ENCODE measurements around the gene GOLT1B. TPM values are rescaled to one million over a fixed set of nuclear protein-coding genes. Genes with fewer than 3 reads are reported as not detected.
"Not testable (repeated sequence)": the region's sequence is repeated elsewhere in the genome, so short reads cannot be mapped to it uniquely, and the experiment has no call there.

Gene GOLT1B
- 28.2 TPM for polyA plus RNA-seq
- long read RNA-seq, donor 1, transcript GOLT1B-201 (5 exons, 3,227 nt), result major isoform, 5 of 5 reads
- long read RNA-seq, donor 1, partial matches to known transcripts, result 0 of 5 reads
- long read RNA-seq, donor 1, other reads (novel, unspliced or antisense), result 0 of 5 reads
- long read RNA-seq, donor 2, transcript GOLT1B-201 (5 exons, 3,227 nt), result major isoform, 5 of 6 reads
- long read RNA-seq, donor 2, partial matches to known transcripts, result 0 of 6 reads
- long read RNA-seq, donor 2, other reads (novel, unspliced or antisense), result 0 of 6 reads
- long read RNA-seq, donor 3, result 0 reads
- long read RNA-seq, donor 4, partial matches to known transcripts, result 0 of 2 reads
- long read RNA-seq, donor 4, other reads (novel, unspliced or antisense), result 0 of 2 reads
- long read RNA-seq, donor 5, transcript GOLT1B-201 (5 exons, 3,227 nt), result major isoform, 5 of 6 reads
- long read RNA-seq, donor 5, partial matches to known transcripts, result 0 of 6 reads
- long read RNA-seq, donor 5, other reads (novel, unspliced or antisense), result 0 of 6 reads
- long read RNA-seq, donor 6, transcript GOLT1B-201 (5 exons, 3,227 nt), result major isoform, 14 of 16 reads
- long read RNA-seq, donor 6, partial matches to known transcripts, result 0 of 16 reads
- long read RNA-seq, donor 6, other reads (novel, unspliced or antisense), result 0 of 16 reads
- long read RNA-seq, donor 7, transcript GOLT1B-201 (5 exons, 3,227 nt), result major isoform, 6 of 6 reads
- long read RNA-seq, donor 7, partial matches to known transcripts, result 0 of 6 reads
- long read RNA-seq, donor 7, other reads (novel, unspliced or antisense), result 0 of 6 reads
- long read RNA-seq, donor 8, transcript GOLT1B-201 (5 exons, 3,227 nt), result major isoform, 15 of 15 reads
- long read RNA-seq, donor 8, partial matches to known transcripts, result 0 of 15 reads
- long read RNA-seq, donor 8, other reads (novel, unspliced or antisense), result 0 of 15 reads
- long read RNA-seq, donor 9, transcript GOLT1B-201 (5 exons, 3,227 nt), result major isoform, 11 of 11 reads
- long read RNA-seq, donor 9, partial matches to known transcripts, result 0 of 11 reads
- long read RNA-seq, donor 9, other reads (novel, unspliced or antisense), result 0 of 11 reads
- long read RNA-seq, donor 10, transcript GOLT1B-201 (5 exons, 3,227 nt), result major isoform, 9 of 11 reads
- long read RNA-seq, donor 10, partial matches to known transcripts, result 0 of 11 reads
- long read RNA-seq, donor 10, other reads (novel, unspliced or antisense), result 0 of 11 reads
- long read RNA-seq, donor 11, transcript GOLT1B-201 (5 exons, 3,227 nt), result major isoform, 9 of 9 reads
- long read RNA-seq, donor 11, partial matches to known transcripts, result 0 of 9 reads
- long read RNA-seq, donor 11, other reads (novel, unspliced or antisense), result 0 of 9 reads

- Histone ChIP-seq H3K9me3 (ENCODE audit: control insufficient read depth, low read depth, low read length) (no peaks in the 10 kb centered on the region), H3K27ac (ENCODE audit: low read length) (peak within 1 kb of the TSS; percentile 77), H3K36me3 (ENCODE audit: control insufficient read depth, insufficient read depth, low read length) (peaks cover 16% of the 10 kb centered on the region), H3K27me3 (ENCODE audit: control insufficient read depth, insufficient read depth, low read length) (no peaks in the 10 kb centered on the region), H3K4me1 (ENCODE audit: control insufficient read depth, insufficient read depth, low read length) (peaks cover 12% of the 10 kb centered on the region), H3K4me3 (ENCODE audit: low read length) (peak within 1 kb of the TSS; percentile 94)
- peak; percentile 96 to 97 for DNase-seq
- no CpG with 5 or more reads among the region's 61 CpGs for WGBS (ENCODE audit: insufficient coverage, low lambda C conversion rate)
These were observed at the start of gene GOLT1B, which contains the start of gene RECQL for GRCh38 chr12:21501258-21502163. Gene GOLT1B, plus strand, starts transcription at chr12:21501789. Its CDS starts 135 bp downstream, at chr12:21501924. Gene RECQL, minus strand, starts transcription at chr12:21501635. Its CDS starts 2,065 bp downstream, at chr12:21499570.

DNA sequence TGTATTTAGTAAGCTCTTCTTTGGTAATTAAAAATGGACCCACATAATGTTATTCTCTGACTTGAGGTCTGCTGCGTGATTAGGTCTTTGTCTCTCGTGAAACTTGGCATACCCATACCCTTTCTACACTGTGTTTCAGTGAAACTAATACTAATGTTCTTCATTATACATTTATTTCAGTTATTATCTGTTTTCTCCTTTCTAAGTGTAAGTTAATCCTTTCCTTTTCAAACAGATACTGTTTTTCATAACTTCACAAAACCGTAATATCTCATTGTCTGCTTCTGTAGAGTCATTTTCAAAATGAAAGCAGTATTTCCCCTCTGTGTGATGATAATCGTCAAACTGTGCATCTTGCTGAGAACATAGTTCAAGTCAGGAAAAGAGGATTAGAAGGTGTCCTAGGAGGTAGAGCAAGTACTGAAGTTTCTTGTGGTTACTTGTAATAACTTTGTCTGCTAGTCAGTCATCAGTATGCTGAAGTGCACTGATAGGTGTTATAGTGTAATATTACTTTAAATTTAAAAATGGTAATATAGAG lies 48.2 kb upstream of the GOLT1B start:
- no peak for DNase-seq
- Histone ChIP-seq H3K27me3 (ENCODE audit: control insufficient read depth, insufficient read depth, low read length) (no peaks in the 10 kb centered on the region), H3K36me3 (ENCODE audit: control insufficient read depth, insufficient read depth, low read length) (peaks cover 33% of the 10 kb centered on the region), H3K27ac (ENCODE audit: low read length) (no peak overlapping the region), H3K4me1 (ENCODE audit: control insufficient read depth, insufficient read depth, low read length) (no peaks in the 10 kb centered on the region), H3K9me3 (ENCODE audit: control insufficient read depth, low read depth, low read length) (no peaks in the 10 kb centered on the region), H3K4me3 (ENCODE audit: low read length) (no peak overlapping the region)
- WGBS (ENCODE audit: insufficient coverage, low lambda C conversion rate), result 100% methylated on average over 3 of the region's 4 CpGs

DNA sequence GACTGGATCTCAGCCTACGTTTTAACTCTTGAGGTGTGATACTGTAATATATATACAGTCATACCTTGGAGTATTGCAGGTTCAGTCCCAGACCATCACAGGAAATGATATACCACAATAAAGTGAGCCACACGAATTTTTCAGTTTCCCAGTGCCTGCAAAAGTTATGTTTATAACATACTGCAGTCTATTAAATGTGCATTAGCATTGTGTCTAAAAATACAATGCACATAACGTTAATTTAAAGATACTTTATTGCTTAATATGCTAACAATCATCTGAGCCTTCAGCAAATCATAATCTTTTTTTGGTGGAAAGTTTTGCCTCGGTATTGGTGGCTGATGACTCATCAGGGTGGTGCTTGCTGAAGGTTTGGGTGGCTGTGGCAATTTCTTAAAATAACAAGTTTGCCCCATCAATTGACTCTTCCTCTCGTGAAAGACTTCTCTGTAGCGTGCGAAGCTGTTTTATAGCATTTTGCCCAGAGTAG lies 45.3 kb upstream of the GOLT1B start:
- WGBS (ENCODE audit: insufficient coverage, low lambda C conversion rate), result no CpG with 5 or more reads among the region's 7 CpGs
- Histone ChIP-seq H3K27me3 (ENCODE audit: control insufficient read depth, insufficient read depth, low read length) (no peaks in the 10 kb centered on the region), H3K4me1 (ENCODE audit: control insufficient read depth, insufficient read depth, low read length) (no peaks in the 10 kb centered on the region), H3K9me3 (ENCODE audit: control insufficient read depth, low read depth, low read length) (no peaks in the 10 kb centered on the region), H3K27ac (ENCODE audit: low read length) (no peak overlapping the region), H3K4me3 (ENCODE audit: low read length) (no peak overlapping the region), H3K36me3 (ENCODE audit: control insufficient read depth, insufficient read depth, low read length) (peaks cover 42% of the 10 kb centered on the region)
- no peak for DNase-seq

DNA sequence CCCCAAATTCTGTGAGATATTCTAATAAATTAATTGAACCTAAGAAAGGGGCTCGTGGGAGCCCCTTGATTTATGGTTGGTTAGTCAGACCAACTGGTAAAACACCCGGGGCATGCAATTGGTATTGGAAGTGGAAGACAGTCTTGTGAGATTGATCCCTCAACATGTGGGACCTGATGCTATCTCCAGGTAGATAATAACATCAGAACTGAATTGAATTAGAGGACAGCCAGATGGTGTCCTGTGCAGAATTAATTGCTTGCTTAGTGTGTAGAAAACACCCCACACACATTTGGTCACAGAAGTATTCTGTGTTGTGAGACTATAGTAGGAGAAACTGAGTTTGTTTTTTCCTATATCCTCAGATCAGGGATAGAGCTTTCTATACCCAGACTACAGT lies 42.1 kb upstream of the GOLT1B start:
- no peak overlapping the region for H3K27ac ChIP-seq (ENCODE audit: low read length)
- DNase-seq, result no peak
- no peak overlapping the region for H3K4me3 ChIP-seq (ENCODE audit: low read length)
- no peaks in the 10 kb centered on the region for H3K4me1 ChIP-seq (ENCODE audit: control insufficient read depth, insufficient read depth, low read length)
- no CpG with 5 or more reads among the region's 2 CpGs for WGBS (ENCODE audit: insufficient coverage, low lambda C conversion rate)
- H3K9me3 ChIP-seq (ENCODE audit: control insufficient read depth, low read depth, low read length), result no peaks in the 10 kb centered on the region
- no peaks in the 10 kb centered on the region for H3K27me3 ChIP-seq (ENCODE audit: control insufficient read depth, insufficient read depth, low read length)
- peaks cover 51% of the 10 kb centered on the region for H3K36me3 ChIP-seq (ENCODE audit: control insufficient read depth, insufficient read depth, low read length)

DNA sequence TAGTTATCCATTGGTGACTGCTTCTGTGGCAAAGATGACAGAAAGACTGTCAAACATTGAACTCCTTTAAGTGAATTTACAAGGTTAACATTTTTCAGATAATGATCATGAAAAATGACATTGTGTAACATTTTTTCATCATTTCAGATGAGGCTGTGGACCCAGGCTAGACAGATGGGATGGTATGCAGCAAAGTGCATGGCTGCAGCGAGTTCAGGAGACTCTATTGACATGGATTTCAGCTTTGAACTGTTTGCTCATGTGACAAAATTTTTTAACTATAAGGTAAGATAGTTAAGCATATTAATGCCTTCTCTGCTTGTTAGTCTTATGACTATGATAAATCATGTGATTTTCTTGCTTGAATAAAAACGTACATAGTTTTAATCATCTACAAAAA lies 34.3 kb upstream of the GOLT1B start:
- WGBS (ENCODE audit: insufficient coverage, low lambda C conversion rate), result no CpG with 5 or more reads among the region's 2 CpGs
- not testable (repeated sequence) for H3K4me1 ChIP-seq (ENCODE audit: control insufficient read depth, insufficient read depth, low read length); H3K27ac ChIP-seq (ENCODE audit: low read length); H3K27me3 ChIP-seq (ENCODE audit: control insufficient read depth, insufficient read depth, low read length); H3K9me3 ChIP-seq (ENCODE audit: control insufficient read depth, low read depth, low read length); H3K4me3 ChIP-seq (ENCODE audit: low read length); DNase-seq
- H3K36me3 ChIP-seq (ENCODE audit: control insufficient read depth, insufficient read depth, low read length), result peaks cover 22% of the 10 kb centered on the region

DNA sequence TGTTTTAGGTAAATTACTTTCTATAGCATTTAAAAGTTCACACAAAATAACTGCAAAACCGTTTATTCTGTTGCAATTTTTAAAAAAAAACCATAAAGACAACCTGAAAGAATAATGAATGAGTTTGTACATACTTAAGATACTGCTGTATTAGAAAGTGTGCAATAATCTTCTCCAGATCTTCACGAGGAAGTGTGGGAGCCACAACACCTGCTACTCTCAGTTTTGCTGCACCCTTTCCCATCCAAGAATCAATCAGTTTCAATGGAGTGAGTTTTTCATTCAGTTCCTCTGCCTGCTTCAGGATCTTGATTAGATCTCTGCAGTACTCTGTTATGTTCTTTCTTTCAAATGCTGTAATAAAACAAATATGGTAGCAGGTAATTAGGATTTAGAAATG lies 30.3 kb upstream of the GOLT1B start:
- no peak for DNase-seq
- Histone ChIP-seq H3K36me3 (ENCODE audit: control insufficient read depth, insufficient read depth, low read length) (peaks cover 16% of the 10 kb centered on the region), H3K4me3 (ENCODE audit: low read length) (no peak overlapping the region), H3K4me1 (ENCODE audit: control insufficient read depth, insufficient read depth, low read length) (no peaks in the 10 kb centered on the region), H3K9me3 (ENCODE audit: control insufficient read depth, low read depth, low read length) (no peaks in the 10 kb centered on the region), H3K27me3 (ENCODE audit: control insufficient read depth, insufficient read depth, low read length) (no peaks in the 10 kb centered on the region), H3K27ac (ENCODE audit: low read length) (no peak overlapping the region)
- WGBS (ENCODE audit: insufficient coverage, low lambda C conversion rate), result 80% methylated on average over 1 of the region's 2 CpGs

DNA sequence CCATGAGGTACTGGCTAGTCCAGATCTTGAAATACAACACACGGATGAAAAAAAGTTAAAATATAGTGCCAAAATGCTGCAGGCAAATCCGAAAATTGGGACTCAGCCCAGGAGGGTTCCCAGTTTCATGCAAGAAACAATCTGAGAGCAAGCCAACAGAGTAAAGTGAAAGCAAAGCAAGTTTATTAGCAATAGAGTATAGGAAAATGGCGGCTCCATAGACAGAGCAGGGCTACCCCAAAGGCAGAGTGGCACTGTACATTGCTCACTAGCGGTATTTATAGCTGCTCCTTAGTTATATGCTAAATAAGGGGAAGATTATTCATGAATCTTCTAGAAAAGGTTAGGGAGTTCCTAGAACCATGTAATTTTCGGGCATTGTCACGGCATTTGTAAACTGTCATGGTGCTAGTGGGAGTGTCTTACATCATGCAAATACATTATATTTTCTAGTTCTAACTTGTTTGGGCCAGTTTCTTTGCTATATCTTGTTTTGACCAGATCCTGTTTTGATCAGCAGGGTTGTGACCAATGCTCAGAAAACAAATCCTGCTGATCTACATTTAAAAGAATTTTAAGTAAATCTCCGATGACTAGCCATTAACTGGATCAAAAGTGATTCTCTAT lies 29.3 kb upstream of the GOLT1B start:
- Histone ChIP-seq H3K27ac (ENCODE audit: low read length) (no peak overlapping the region), H3K4me1 (ENCODE audit: control insufficient read depth, insufficient read depth, low read length) (no peaks in the 10 kb centered on the region), H3K9me3 (ENCODE audit: control insufficient read depth, low read depth, low read length) (no peaks in the 10 kb centered on the region), H3K4me3 (ENCODE audit: low read length) (no peak overlapping the region), H3K27me3 (ENCODE audit: control insufficient read depth, insufficient read depth, low read length) (no peaks in the 10 kb centered on the region), H3K36me3 (ENCODE audit: control insufficient read depth, insufficient read depth, low read length) (peaks cover 16% of the 10 kb centered on the region)
- 97% methylated on average over 4 of the region's 7 CpGs for WGBS (ENCODE audit: insufficient coverage, low lambda C conversion rate)
- no peak for DNase-seq

DNA sequence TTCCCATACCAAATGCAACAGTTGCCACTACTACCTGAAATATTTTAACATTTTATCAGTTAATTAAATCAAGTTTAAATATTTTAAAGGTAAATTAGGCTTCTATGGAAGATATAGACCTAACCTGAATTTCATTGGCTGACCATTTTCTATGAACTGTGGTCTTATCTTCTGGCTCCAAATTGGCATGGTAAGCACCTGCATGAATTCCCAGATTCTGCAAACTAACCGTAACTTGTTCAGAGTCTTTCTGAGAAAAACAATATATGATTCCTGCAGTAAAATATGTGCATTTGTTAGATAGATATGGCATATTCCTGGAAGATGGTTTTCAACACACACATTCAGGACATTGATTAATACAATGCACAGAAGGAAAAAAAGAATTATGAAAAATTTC lies 26.0 kb upstream of the GOLT1B start:
- DNase-seq, result no peak
- no peak overlapping the region for H3K4me3 ChIP-seq (ENCODE audit: low read length)
- WGBS (ENCODE audit: insufficient coverage, low lambda C conversion rate), result no CpG with 5 or more reads among the region's 1 CpG
- H3K4me1 ChIP-seq (ENCODE audit: control insufficient read depth, insufficient read depth, low read length), result no peaks in the 10 kb centered on the region
- H3K27me3 ChIP-seq (ENCODE audit: control insufficient read depth, insufficient read depth, low read length), result no peaks in the 10 kb centered on the region
- no peaks in the 10 kb centered on the region for H3K9me3 ChIP-seq (ENCODE audit: control insufficient read depth, low read depth, low read length)
- H3K27ac ChIP-seq (ENCODE audit: low read length), result no peak overlapping the region
- peaks cover 29% of the 10 kb centered on the region for H3K36me3 ChIP-seq (ENCODE audit: control insufficient read depth, insufficient read depth, low read length)

DNA sequence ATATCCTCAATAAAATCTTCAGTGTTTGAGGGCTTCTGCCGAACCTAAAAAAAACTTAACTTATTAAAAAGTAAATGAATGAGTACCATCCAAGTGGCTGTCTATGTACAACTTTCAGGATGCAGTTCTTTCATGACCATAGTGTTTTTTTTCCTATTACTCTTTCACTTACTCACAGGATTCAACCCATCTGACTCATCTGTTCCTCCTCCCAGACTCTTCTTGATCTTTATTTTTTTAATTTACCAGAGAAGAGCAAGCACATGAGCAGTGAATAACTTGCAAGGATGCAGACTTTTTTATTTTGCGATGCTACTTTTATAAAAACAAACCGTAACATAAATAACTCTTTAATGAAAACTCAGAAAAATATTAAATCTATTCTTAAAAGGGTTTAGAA lies 24.6 kb upstream of the GOLT1B start:
- no peak overlapping the region for H3K4me3 ChIP-seq (ENCODE audit: low read length)
- no peaks in the 10 kb centered on the region for H3K27me3 ChIP-seq (ENCODE audit: control insufficient read depth, insufficient read depth, low read length)
- H3K9me3 ChIP-seq (ENCODE audit: control insufficient read depth, low read depth, low read length), result no peaks in the 10 kb centered on the region
- WGBS (ENCODE audit: insufficient coverage, low lambda C conversion rate), result 100% methylated on average over 2 of the region's 3 CpGs
- no peak overlapping the region for H3K27ac ChIP-seq (ENCODE audit: low read length)
- no peak for DNase-seq
- no peaks in the 10 kb centered on the region for H3K4me1 ChIP-seq (ENCODE audit: control insufficient read depth, insufficient read depth, low read length)
- H3K36me3 ChIP-seq (ENCODE audit: control insufficient read depth, insufficient read depth, low read length), result peaks cover 35% of the 10 kb centered on the region
